GM18511 (cell line): Measurements from ENCODE around the gene GOLPH3L.
"Not testable (repeated sequence)": the region's sequence is repeated elsewhere in the genome, so short reads cannot be mapped to it uniquely, and the experiment has no call there.

Experiments
- ATAC-seq: cut with Tn5 transposase; IDR thresholded peaks from one replicate; pipeline ENCODE4 v1.9.1; 2021; ENCODE audit warnings: mild to moderate bottlenecking, moderate library complexity; ENCODE audit not compliant: unreplicated experiment

The GOLPH3L gene

GRCh38 chr1:150619576-150620509, 77.1 kb downstream of the GOLPH3L start:
- no peak for ATAC-seq

- no peak for ATAC-seq
Measured at GRCh38 chr1:150615346-150616201, 81.4 kb downstream of the GOLPH3L start.

- ATAC-seq = peak; percentile 64
Measured at GRCh38 chr1:150613061-150613920, 83.7 kb downstream of the GOLPH3L start.

GRCh38 chr1:150612014-150612345, 85.0 kb downstream of the GOLPH3L start:
- ATAC-seq = no peak

GRCh38 chr1:150610576-150610975, 86.4 kb downstream of the GOLPH3L start:
- no peak for ATAC-seq

- no peak for ATAC-seq
Measured at GRCh38 chr1:150609732-150610131, 87.2 kb downstream of the GOLPH3L start.

- ATAC-seq = no peak
Measured at GRCh38 chr1:150606463-150607142, 90.4 kb downstream of the GOLPH3L start.

GRCh38 chr1:150605451-150605731, 91.6 kb downstream of the GOLPH3L start:
- ATAC-seq = not testable (repeated sequence)

- ATAC-seq = no peak
Measured at GRCh38 chr1:150604226-150604588, 92.7 kb downstream of the GOLPH3L start.

GRCh38 chr1:150603711-150604110, 93.2 kb downstream of the GOLPH3L start:
- ATAC-seq = no peak

GRCh38 chr1:150602372-150602771, 94.6 kb downstream of the GOLPH3L start:
- ATAC-seq = not testable (repeated sequence)

GRCh38 chr1:150601540-150601939, 95.4 kb downstream of the GOLPH3L start:
- no peak for ATAC-seq

- not testable (repeated sequence) for ATAC-seq
Measured at GRCh38 chr1:150598346-150598745, 98.6 kb downstream of the GOLPH3L start.

- ATAC-seq = no peak
Measured at GRCh38 chr1:150596976-150597375, 100.0 kb downstream of the GOLPH3L start.
